RWPE2 (cell line): ENCODE results near the gene FZD8.

Source experiments
- ATAC-seq: fragments of 200-7000 bp; cut with Tn5 transposase; 3 replicates; pipeline ENCODE4 v1.9.1; 2021; ENCODE audit warnings: low read depth
- DNase-seq: peaks from one replicate; pipeline ENCODE4 v3.0.0-alpha.2; 2020; ENCODE audit warnings: low spot score
- H3K27ac ChIP-seq: fragments of 450-650 bp; 2 replicates; pipeline ENCODE4 v1.5.1; 2017; ENCODE audit warnings: mild to moderate bottlenecking; ENCODE audit not compliant: poor library complexity, severe bottlenecking
- H3K27me3 ChIP-seq: fragments of 250-450 bp; sonication (Bioruptor Pico); 2 replicates; pipeline ENCODE4 v1.5.1; 2021; ENCODE audit warnings: mild to moderate bottlenecking, moderate library complexity; ENCODE audit not compliant: insufficient read depth, poor library complexity, severe bottlenecking
- H3K36me3 ChIP-seq: fragments of 250-450 bp; sonication (Bioruptor Pico); 2 replicates; pipeline ENCODE4 v1.5.1; 2020; ENCODE audit warnings: low read depth, mild to moderate bottlenecking, moderate library complexity
- H3K4me1 ChIP-seq: fragments of 250-450 bp; sonication (Bioruptor Pico); 2 replicates; pipeline ENCODE4 v1.5.1; 2021; ENCODE audit warnings: mild to moderate bottlenecking, moderate library complexity; ENCODE audit not compliant: insufficient read depth, poor library complexity, severe bottlenecking
- H3K4me3 ChIP-seq: fragments of 250-450 bp; sonication (Bioruptor Pico); 2 replicates; pipeline ENCODE4 v1.5.1; 2021; ENCODE audit warnings: mild to moderate bottlenecking, moderate library complexity; ENCODE audit not compliant: severe bottlenecking
- H3K9me3 ChIP-seq: fragments of 250-450 bp; sonication (Bioruptor Pico); 2 replicates; pipeline ENCODE4 v1.5.1; 2021; ENCODE audit warnings: mild to moderate bottlenecking, moderate library complexity; ENCODE audit not compliant: severe bottlenecking
- CTCF ChIP-seq: fragments of 450-650 bp; IDR thresholded peaks from one replicate; pipeline ENCODE4 v1.5.1; 2017; ENCODE audit warnings: mild to moderate bottlenecking, moderate library complexity; ENCODE audit not compliant: poor library complexity, severe bottlenecking

The FZD8 gene

GRCh38 chr10:35588836-35589235, 53.3 kb downstream of the FZD8 start:
- ATAC-seq (no peak), DNase-seq (no peak)
- no peaks in the 10 kb centered on the region for H3K36me3 ChIP-seq
- H3K4me1 ChIP-seq = no peaks in the 10 kb centered on the region
- no peak for TF ChIP-seq CTCF
- no peak overlapping the region for H3K27ac ChIP-seq
- H3K9me3 ChIP-seq = no peaks in the 10 kb centered on the region
- no peak overlapping the region for H3K4me3 ChIP-seq
- no peaks in the 10 kb centered on the region for H3K27me3 ChIP-seq
